Skeletal muscle tissue (tissue), 4 donors: ENCODE measurements around the gene PFKFB4. TPM values are rescaled to one million over a fixed set of nuclear protein-coding genes. Genes with fewer than 3 reads are reported as not detected.
"Not testable (repeated sequence)": the region's sequence is repeated elsewhere in the genome, so short reads cannot be mapped to it uniquely, and the experiment has no call there.

ENCODE experiments used
- H3K27ac ChIP-seq: one replicate; pipeline ENCODE4 v1.7.0; 2013; ENCODE audit warnings: mild to moderate bottlenecking, low read depth, low read length, inconsistent platforms
- H3K27me3 ChIP-seq, 3 donors: one replicate each; pipeline ENCODE4 v1.7.0; 2013; ENCODE audit warnings: low read length in 3 of 3; ENCODE audit not compliant: control insufficient read depth in 3 of 3, insufficient read depth in 3 of 3
- H3K36me3 ChIP-seq, 3 donors: one replicate each; pipeline ENCODE4 v1.7.0; 2013; ENCODE audit warnings: low read length in 3 of 3; ENCODE audit not compliant: control insufficient read depth in 3 of 3, insufficient read depth in 3 of 3
- H3K4me1 ChIP-seq, 3 donors: one replicate each; pipeline ENCODE4 v1.7.0; 2013; ENCODE audit warnings: low read length in 3 of 3, mild to moderate bottlenecking in 3 of 3; ENCODE audit not compliant: control insufficient read depth in 3 of 3, insufficient read depth in 3 of 3
- H3K4me3 ChIP-seq, 3 donors: one replicate each; pipeline ENCODE4 v1.7.0; 2013; ENCODE audit warnings: low read length in 3 of 3
- H3K9ac ChIP-seq, 3 donors: one replicate each; pipeline ENCODE4 v1.7.0; 2013; ENCODE audit warnings: low read length in 3 of 3, mild to moderate bottlenecking in 3 of 3, moderate library complexity in 2 of 3, low read depth in 1 of 3
- H3K9me3 ChIP-seq, 3 donors: one replicate each; pipeline ENCODE4 v1.7.0; 2013; ENCODE audit warnings: low read length in 3 of 3; ENCODE audit not compliant: control insufficient read depth in 3 of 3
- total RNA-seq: library from RNA; depleted of rRNA; stranded (reverse); fragments of >200 nt; gene quantifications from one replicate; pipeline ENCODE4 v1.2.3, GENCODE V29; 2014
- donor health status: Osteomylitis.

PFKFB4 gene
- total RNA-seq, 1 donor from 2014 or later, result 8.4 TPM

DNA sequence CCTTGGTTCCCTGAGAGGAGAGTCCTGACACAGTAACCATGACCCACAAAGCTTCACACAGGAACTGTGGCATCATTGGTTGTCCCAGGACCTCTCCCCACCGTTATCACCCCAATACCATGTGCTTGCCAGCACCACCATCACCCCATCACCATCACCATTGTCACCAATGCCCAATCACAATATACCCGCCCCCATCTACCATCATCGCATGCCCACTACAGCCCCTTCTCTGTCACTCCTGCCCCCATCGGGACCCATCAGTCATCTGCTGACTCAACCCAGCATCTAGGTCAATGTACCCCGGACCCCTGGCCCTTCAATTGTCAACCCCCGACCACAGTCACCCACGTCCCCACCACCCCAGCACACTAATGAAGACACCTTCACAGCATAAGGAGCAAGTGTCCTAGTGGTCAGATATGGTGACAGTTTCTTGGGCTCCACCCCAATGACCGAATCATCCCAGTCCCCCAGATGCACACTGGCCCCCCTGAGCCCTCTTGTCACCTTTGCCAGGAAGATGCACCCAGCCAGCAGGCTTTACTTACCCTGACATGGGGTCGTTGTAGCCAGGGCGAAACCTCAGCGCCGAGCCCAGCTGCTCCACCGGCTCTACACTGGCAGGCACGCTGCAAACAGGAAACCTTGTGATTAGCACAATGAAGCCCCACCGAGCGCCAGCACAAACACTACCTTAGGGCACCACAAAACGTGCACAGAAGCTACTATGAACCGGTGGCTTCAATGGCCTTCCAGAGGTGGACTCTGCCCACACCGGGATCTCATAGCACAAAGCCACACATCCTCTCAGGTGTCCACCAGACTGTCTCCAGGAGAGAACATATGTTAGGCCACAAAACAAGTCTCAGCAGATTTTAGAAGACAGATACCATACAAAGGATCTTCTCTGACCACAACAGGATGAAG is 77.7 kb downstream of the PFKFB4 start:
- H3K4me3 ChIP-seq, result no peak overlapping the region
- no peaks in the 10 kb centered on the region for H3K9me3 ChIP-seq
- H3K4me1 ChIP-seq, result peaks cover 0 to 3% (median 0%) of the 10 kb centered on the region in 3 donors
- H3K9ac ChIP-seq, result no peak overlapping the region
- no peaks in the 10 kb centered on the region for H3K36me3 ChIP-seq
- peak overlapping the region; percentile 3 for H3K27ac ChIP-seq
- H3K27me3 ChIP-seq, result no peaks in the 10 kb centered on the region

DNA sequence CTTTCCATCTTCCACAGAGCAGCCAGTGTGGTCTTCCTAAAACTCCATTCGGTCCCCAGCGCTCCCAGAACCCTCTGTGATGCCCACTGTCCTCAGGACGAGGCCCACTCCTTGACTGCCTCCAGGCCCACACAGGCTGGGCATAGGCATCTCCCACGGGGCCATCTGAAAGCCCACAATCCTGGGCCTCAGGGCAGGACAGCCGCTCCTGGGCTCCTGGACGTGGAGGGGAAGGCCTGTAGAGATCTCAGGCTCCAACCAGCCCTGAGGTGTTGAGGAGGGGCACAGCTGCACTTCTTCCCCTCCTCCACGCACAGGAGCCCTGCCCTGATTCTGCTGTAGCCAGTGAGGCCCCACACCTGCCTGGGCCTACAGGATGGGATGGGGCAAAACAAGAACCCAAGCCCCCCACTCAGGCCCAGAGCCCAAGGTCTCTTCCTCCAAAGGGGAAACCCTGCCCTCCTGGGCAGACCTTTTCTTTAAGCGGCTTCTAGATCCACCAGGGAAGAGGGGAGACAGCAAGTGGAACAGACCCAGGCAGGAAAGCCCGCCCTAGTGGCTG is 78.6 kb downstream of the PFKFB4 start:
- no peaks in the 10 kb centered on the region for H3K9me3 ChIP-seq
- H3K27me3 ChIP-seq, result no peaks in the 10 kb centered on the region
- H3K27ac ChIP-seq, result no peak overlapping the region
- H3K4me3 ChIP-seq, result no peak overlapping the region
- peaks cover 4 to 10% (median 5%) of the 10 kb centered on the region in 3 donors for H3K4me1 ChIP-seq
- H3K9ac ChIP-seq, result no peak overlapping the region
- H3K36me3 ChIP-seq, result no peaks in the 10 kb centered on the region

DNA sequence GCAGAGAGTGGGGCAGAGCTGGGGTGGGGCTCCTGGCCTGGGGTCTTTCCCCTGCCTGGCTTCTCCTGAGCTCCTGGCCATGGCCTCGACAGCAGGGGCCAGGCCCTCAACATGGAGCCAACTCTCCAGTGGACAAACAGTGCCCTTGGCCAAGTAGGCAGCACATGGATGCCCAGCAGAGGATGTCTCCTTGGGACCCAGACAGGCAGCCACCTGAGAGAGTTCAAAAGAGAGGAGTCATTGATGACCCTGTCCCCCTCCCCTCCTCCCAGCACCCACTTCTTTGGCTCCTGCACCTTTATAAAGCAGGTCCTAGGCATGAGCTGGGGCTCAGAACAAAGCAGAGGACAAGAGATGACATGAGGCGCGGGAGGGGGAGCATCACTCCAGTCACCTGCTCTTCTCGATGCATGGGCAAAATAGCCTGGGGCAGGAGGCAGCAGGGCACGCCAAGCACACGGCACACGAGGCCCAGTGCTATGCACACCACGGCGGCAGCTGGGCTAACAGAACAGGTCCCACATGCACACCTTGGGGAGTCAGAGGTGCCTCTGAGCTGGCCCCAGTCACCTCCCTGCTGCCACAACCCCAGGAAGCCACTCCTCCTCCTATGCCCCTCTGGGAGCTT is 80.1 kb downstream of the PFKFB4 start:
- Histone ChIP-seq H3K4me3 (no peak overlapping the region), H3K9ac (no peak overlapping the region), H3K9me3 (no peaks in the 10 kb centered on the region), H3K36me3 (no peaks in the 10 kb centered on the region), H3K4me1 (peaks cover 5 to 17% (median 8%) of the 10 kb centered on the region in 3 donors), H3K27me3 (no peaks in the 10 kb centered on the region), H3K27ac (no peak overlapping the region)

DNA sequence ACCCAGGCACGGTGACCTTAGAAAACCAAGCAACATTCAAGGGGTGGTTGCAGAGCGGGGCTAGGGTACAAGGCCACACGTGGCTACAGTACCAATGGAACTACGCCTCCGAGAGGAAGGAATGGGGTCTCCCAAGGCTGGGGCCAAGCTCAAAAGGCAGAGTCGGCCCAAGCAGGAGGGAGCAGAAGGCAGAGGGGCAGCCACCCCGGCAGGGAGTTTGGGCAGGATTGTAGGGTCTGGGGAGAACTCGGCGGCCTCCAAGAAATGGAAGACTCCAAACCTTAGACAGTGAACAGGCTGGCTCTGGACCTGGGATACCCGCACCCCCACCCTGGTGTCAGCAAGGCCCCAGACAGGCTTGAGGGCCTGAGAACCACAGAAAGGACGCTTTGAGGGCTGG is 81.4 kb downstream of the PFKFB4 start:
- no peaks in the 10 kb centered on the region for H3K36me3 ChIP-seq
- no peak overlapping the region for H3K9ac ChIP-seq
- peaks cover 7 to 23% (median 12%) of the 10 kb centered on the region in 3 donors for H3K4me1 ChIP-seq
- no peaks in the 10 kb centered on the region for H3K27me3 ChIP-seq
- no peak overlapping the region for H3K4me3 ChIP-seq
- no peaks in the 10 kb centered on the region for H3K9me3 ChIP-seq
- no peak overlapping the region for H3K27ac ChIP-seq

DNA sequence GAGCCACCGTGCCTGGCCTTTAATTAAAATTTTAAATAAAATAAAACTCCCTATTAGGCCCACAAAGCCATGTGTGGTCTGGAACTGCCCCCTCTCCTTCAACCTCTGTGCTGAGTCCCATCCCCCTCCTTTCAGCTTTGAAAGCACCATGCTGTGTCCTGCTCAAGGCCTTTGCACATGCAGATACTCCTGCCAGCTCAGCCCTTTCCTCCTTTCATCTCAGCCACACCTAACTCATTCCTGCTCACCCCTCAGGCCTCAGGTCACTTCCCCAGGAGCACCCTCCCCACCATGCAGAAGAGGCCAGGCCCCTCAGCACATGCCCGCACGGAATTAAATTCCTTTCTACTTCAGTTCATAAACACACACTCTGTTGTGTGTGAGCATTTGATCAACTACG is 82.0 kb downstream of the PFKFB4 start:
- Histone ChIP-seq H3K4me1 (peaks cover 12 to 29% (median 18%) of the 10 kb centered on the region in 3 donors), H3K36me3 (peaks cover 0 to 4% (median 1%) of the 10 kb centered on the region in 3 donors)

DNA sequence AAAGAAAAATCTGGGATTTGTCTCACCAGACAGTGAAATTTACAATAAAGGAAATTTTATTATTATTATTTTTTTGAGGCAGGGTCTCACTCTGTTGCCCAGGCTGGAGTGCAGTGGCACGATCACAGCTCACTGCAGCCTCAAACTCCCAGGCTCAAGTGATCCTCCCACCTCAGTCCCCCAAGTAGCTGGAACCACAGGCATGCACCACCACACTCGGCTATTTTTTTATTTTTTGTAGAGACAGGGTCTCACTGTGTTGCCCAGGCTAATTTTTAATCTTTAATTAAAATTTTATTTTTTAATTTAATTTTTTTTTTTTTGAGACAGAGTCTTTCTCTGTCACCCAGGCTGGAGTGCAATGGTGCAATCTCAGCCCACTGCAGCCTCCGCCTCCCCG is 82.6 kb downstream of the PFKFB4 start:
- peaks cover 17 to 34% (median 23%) of the 10 kb centered on the region in 3 donors for H3K4me1 ChIP-seq
- H3K36me3 ChIP-seq, H3K4me3 ChIP-seq, H3K27me3 ChIP-seq, H3K9ac ChIP-seq, H3K9me3 ChIP-seq, H3K27ac ChIP-seq: not testable (repeated sequence)

More for the DNA sequence above, 82.0 kb downstream of the PFKFB4 start:
- no peak overlapping the region for H3K27ac ChIP-seq
- no peak overlapping the region for H3K4me3 ChIP-seq
- no peaks in the 10 kb centered on the region for H3K27me3 ChIP-seq
- no peak overlapping the region for H3K9ac ChIP-seq
- H3K9me3 ChIP-seq, result no peaks in the 10 kb centered on the region

DNA sequence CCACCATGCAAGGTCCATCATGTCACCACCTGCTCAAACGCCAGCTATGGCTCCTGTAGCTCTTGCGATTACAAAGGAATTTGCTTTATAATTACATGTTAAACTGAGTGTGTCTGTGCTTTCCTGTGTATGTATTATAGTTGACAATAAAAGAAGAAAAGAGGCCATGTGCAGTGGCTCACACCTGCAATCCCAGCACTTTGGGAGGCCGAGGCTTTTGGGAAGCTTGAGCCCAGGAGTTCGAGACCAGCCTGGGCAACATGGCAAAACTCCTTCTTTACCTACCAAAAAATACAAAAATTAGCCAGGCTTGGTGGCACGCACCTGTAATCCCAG is 83.0 kb downstream of the PFKFB4 start:
- peaks cover 4 to 13% (median 9%) of the 10 kb centered on the region in 3 donors for H3K36me3 ChIP-seq
- peak overlapping the region in 2 of 3 donors; percentile 92 to 97 for H3K4me3 ChIP-seq
- no peaks in the 10 kb centered on the region for H3K27me3 ChIP-seq
- peak overlapping the region in 2 of 3 donors; percentile 70 to 90 for H3K9ac ChIP-seq
- H3K4me1 ChIP-seq, result peaks cover 22 to 35% (median 28%) of the 10 kb centered on the region in 3 donors
- peak overlapping the region; percentile 87 for H3K27ac ChIP-seq
- no peaks in the 10 kb centered on the region for H3K9me3 ChIP-seq

DNA sequence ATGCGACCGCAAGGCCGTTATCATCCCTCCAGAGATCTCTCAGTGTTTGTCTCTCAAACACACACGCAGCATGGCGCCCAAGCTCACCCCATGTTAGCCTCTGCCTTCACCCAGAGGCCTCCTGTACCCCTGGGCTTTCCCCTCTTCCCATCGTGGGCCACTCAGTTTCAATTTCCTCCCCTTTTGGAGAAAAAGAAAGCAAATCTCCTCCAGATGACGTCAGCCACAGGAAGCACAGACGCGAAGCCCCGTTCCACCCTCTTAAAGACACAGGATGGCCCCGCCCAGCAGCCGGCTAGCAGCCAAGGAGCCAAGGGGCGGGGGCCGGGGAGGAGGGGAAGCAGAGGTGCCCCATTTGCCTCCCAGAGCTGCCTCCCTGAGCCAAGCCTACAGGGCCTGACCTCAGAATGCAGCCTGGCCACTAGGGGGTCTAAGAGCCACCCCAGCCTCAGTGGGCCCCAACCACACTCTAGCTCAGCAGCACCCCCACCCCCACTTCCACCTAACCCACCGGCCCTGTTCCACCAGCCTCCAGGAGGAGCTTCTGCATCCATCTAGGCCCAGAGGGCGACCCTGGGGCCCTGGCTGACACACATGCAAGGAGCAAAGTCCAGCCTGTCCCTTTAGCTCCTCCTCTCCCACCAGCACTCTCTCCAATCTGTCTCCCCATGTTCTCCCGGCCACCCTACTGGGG is 83.5 kb downstream of the PFKFB4 start:
- peaks cover 27 to 40% (median 33%) of the 10 kb centered on the region in 3 donors for H3K4me1 ChIP-seq
- H3K4me3 ChIP-seq, result peak overlapping the region; percentile 74 to 97 (median 92)
- no peaks in the 10 kb centered on the region for H3K27me3 ChIP-seq
- H3K27ac ChIP-seq, result peak overlapping the region; percentile 87
- H3K36me3 ChIP-seq, result peaks cover 8 to 18% (median 13%) of the 10 kb centered on the region in 3 donors
- peak overlapping the region; percentile 72 to 90 (median 89) for H3K9ac ChIP-seq
- H3K9me3 ChIP-seq, result no peaks in the 10 kb centered on the region

DNA sequence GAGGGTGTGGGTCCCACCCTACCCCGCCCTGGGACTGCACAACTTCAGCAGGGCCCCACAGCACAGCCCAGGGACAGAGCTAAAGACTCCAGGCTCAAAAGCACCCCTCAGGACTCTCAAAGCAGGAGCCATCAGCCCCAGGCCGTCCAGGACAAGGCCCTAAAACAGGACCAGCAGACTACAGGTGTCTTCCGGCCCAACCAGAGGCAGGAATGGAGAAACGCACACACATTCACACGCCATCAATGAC is 84.0 kb downstream of the PFKFB4 start:
- Histone ChIP-seq H3K36me3 (peaks cover 13 to 18% (median 17%) of the 10 kb centered on the region in 3 donors), H3K9me3 (no peaks in the 10 kb centered on the region), H3K27me3 (no peaks in the 10 kb centered on the region), H3K27ac (peak overlapping the region; percentile 87), H3K9ac (peak overlapping the region; percentile 72 to 90 (median 89)), H3K4me1 (peaks cover 32 to 45% (median 38%) of the 10 kb centered on the region in 3 donors), H3K4me3 (peak overlapping the region; percentile 74 to 97 (median 92))
